Measurements from ENCODE around the gene UBE2E3.

UBE2E3 gene

DNA sequence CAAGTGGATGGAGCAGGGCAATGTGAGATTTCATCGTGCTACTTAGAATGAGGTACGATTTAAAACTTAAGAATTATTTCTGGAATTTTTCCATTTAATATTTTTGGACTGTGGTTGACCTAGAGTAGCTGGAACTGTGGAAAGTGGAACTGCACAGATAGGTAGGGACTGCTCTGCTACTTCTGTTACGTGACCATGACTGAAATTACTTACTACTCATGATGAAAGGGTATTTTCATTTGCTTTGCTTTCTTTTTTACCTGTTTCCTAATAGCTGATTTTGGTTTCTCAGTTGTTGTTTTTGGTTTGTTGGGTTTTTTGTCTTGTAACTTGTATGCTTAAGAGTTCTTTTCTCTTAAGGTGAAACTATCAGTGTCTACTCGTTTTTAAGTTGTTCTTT is 11.4 kb downstream of the UBE2E3 start:
- H3K9me3 ChIP-seq (ENCODE audit: control insufficient read depth, insufficient read depth, low read length) = no peaks in the 10 kb centered on the region
- no peaks in the 10 kb centered on the region for H3K27me3 ChIP-seq (ENCODE audit: control insufficient read depth, insufficient read depth, low read length)
- 0 out of 2 replicates have a peak, but pooled peaks cover 2% of the 10 kb centered on the region for H3K4me1 ChIP-seq (ENCODE audit: control insufficient read depth, insufficient read depth, low read length)
- H3K4me3 ChIP-seq (ENCODE audit: low read length) = no peak overlapping the region
- no peak for DNase-seq (ENCODE audit: low read depth, low spot score)
- no CpG with 5 or more reads among the region's 4 CpGs for WGBS (ENCODE audit: insufficient coverage, insufficient read length)
- no peaks in the 10 kb centered on the region for H3K36me3 ChIP-seq (ENCODE audit: control insufficient read depth, insufficient read depth, low read length)
- H3K27ac ChIP-seq (ENCODE audit: low read length) = no peak overlapping the region

DNA sequence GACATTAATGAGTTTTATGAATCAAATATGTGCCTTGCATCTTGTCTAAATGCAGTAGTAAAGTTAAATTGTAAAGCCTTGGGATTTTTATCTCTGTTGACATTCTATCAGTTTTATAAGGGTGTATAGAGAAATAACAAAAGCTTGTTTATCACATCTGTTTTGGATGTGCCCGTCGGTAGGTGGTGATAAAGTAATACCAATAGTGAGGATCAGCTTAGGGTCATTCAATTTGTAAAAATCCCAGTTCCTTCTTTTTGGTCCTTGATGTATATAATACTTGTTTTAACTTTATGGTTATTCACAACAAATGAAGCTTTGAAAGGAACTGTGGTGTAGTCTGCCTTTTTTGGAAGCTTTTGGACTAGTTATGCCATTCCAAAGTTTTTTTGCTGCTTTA is 12.6 kb downstream of the UBE2E3 start:
- no CpG with 5 or more reads among the region's 2 CpGs for WGBS (ENCODE audit: insufficient coverage, insufficient read length)
- H3K27me3 ChIP-seq (ENCODE audit: control insufficient read depth, insufficient read depth, low read length) = no peaks in the 10 kb centered on the region
- 0 out of 2 replicates have a peak, but pooled peaks cover 2% of the 10 kb centered on the region for H3K4me1 ChIP-seq (ENCODE audit: control insufficient read depth, insufficient read depth, low read length)
- no peak overlapping the region for H3K27ac ChIP-seq (ENCODE audit: low read length)
- H3K4me3 ChIP-seq (ENCODE audit: low read length) = no peak overlapping the region
- no peaks in the 10 kb centered on the region for H3K9me3 ChIP-seq (ENCODE audit: control insufficient read depth, insufficient read depth, low read length)
- no peaks in the 10 kb centered on the region for H3K36me3 ChIP-seq (ENCODE audit: control insufficient read depth, insufficient read depth, low read length)
- no peak for DNase-seq (ENCODE audit: low read depth, low spot score)

DNA sequence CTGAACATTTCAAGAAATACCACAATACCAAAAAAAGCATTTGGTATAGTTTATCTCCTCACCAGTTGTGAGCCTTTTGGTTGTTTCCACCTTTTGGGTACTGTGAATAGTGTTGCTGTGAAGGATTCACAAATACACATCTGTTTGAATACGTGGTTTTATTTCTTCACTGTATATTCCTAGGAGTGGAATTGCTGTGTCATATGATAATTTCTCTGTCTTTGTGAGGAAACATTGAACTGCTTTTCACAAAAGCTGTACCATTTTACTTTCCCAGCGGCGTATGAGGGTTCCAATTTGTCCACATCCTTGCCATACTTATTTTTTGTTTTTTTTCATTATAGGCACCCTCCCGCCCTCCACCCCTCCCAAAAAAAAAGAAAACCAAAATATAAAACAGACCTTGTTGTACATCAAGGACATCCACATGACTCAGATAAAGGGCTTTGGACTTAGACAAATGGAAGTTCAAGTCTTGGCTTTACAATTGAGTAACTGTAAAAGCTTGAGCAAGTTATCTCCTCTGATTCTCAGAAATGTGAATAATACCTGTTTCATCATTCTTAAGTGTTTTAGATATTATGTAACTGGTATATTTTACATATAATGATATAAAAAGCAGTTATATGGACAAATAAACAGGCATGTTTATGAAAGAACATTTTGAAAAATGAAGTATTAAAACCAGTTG is 19.0 kb downstream of the UBE2E3 start:
- Histone ChIP-seq H3K27ac (ENCODE audit: low read length) (no peak overlapping the region), H3K4me1 (ENCODE audit: control insufficient read depth, insufficient read depth, low read length) (peaks cover 3% of the 10 kb centered on the region; the same call in 1 of the 2 replicates), H3K27me3 (ENCODE audit: control insufficient read depth, insufficient read depth, low read length) (no peaks in the 10 kb centered on the region), H3K36me3 (ENCODE audit: control insufficient read depth, insufficient read depth, low read length) (no peaks in the 10 kb centered on the region), H3K4me3 (ENCODE audit: low read length) (no peak overlapping the region), H3K9me3 (ENCODE audit: control insufficient read depth, insufficient read depth, low read length) (no peaks in the 10 kb centered on the region)
- DNase-seq (ENCODE audit: low read depth, low spot score) = no peak
- no CpG with 5 or more reads among the region's 4 CpGs for WGBS (ENCODE audit: insufficient coverage, insufficient read length)

DNA sequence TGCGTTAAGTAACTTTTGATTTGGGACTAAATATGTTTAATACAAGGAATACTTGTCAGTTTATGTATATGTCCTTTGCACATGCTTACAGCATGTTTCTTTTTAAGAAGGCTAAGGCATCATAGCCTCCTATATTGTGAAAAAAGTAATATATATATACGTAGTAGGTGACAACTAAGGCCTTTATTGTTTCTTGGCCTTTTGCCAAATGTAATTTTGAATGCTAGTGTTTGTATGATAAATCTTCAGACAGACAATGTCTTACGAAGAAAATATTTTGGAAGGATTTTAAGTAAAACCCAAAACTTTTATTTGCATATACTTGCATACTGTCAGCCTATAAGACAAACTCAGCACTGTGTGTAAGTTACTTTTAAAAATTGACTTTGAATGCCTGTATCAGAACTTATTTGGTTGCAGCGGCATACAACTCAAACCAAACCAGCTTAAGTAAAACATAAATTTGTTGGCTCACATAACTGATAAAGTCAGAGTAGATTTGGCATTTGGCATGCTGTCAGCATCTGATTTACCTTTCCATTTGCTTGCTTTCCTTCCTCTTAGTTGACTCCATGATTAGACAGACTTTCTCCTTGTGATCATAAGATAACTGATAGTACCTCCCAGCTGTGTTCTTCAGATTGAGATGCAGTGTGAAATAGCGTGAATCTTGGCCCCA is 24.4 kb downstream of the UBE2E3 start:
- Histone ChIP-seq H3K4me1 (ENCODE audit: control insufficient read depth, insufficient read depth, low read length) (peaks cover 2% of the 10 kb centered on the region), H3K27ac (ENCODE audit: low read length) (no peak overlapping the region), H3K9me3 (ENCODE audit: control insufficient read depth, insufficient read depth, low read length) (no peaks in the 10 kb centered on the region), H3K36me3 (ENCODE audit: control insufficient read depth, insufficient read depth, low read length) (no peaks in the 10 kb centered on the region), H3K27me3 (ENCODE audit: control insufficient read depth, insufficient read depth, low read length) (no peaks in the 10 kb centered on the region), H3K4me3 (ENCODE audit: low read length) (no peak overlapping the region)
- no peak for DNase-seq (ENCODE audit: low read depth, low spot score)
- WGBS (ENCODE audit: insufficient coverage, insufficient read length) = no CpG with 5 or more reads among the region's 5 CpGs

DNA sequence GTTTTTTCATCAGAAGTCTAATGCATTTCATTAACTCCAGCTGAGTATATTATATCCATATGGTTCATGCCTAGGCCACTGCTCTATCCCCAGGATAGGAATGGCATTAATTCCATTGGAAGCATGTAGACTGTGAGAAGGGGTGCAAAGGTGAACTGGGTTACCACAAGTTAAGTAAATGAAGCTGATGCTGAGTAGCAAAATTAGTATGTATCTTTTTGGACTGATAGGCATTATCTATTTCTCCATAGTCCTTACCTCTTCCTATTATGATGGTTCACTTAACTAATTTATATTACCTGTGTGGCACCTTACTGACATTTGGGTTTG is 24.9 kb downstream of the UBE2E3 start:
- H3K27me3 ChIP-seq (ENCODE audit: control insufficient read depth, insufficient read depth, low read length) = no peaks in the 10 kb centered on the region
- H3K27ac ChIP-seq (ENCODE audit: low read length) = no peak overlapping the region
- H3K9me3 ChIP-seq (ENCODE audit: control insufficient read depth, insufficient read depth, low read length) = no peaks in the 10 kb centered on the region
- H3K4me3 ChIP-seq (ENCODE audit: low read length) = no peak overlapping the region
- no peak for DNase-seq (ENCODE audit: low read depth, low spot score)
- peaks cover 2% of the 10 kb centered on the region for H3K4me1 ChIP-seq (ENCODE audit: control insufficient read depth, insufficient read depth, low read length)
- no peaks in the 10 kb centered on the region for H3K36me3 ChIP-seq (ENCODE audit: control insufficient read depth, insufficient read depth, low read length)

DNA sequence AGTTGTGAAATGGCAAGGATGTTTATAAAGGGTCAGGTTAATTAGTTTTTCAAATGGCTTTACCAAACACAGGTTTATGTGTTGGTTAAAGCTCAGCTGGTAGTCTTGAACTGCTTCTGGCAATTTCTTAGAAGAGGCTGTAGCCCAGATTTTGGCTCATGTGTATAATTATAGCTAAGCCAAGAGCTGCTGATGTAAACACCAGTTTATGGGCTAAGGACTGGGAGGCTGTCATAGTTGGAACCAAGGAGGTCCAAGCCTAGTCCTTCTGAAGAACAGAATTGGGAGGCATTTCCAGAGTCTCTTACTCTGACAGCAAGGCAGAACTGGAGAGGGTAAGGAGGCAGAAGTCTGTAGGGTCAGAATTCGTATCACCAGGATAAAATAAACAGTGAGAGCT is 25.4 kb downstream of the UBE2E3 start:
- H3K4me1 ChIP-seq (ENCODE audit: control insufficient read depth, insufficient read depth, low read length) = peaks cover 2% of the 10 kb centered on the region
- no peak overlapping the region for H3K27ac ChIP-seq (ENCODE audit: low read length)
- H3K4me3 ChIP-seq (ENCODE audit: low read length) = no peak overlapping the region
- WGBS (ENCODE audit: insufficient coverage, insufficient read length) = no CpG with 5 or more reads among the region's 1 CpG
- no peaks in the 10 kb centered on the region for H3K36me3 ChIP-seq (ENCODE audit: control insufficient read depth, insufficient read depth, low read length)
- H3K9me3 ChIP-seq (ENCODE audit: control insufficient read depth, insufficient read depth, low read length) = no peaks in the 10 kb centered on the region
- DNase-seq (ENCODE audit: low read depth, low spot score) = no peak
- no peaks in the 10 kb centered on the region for H3K27me3 ChIP-seq (ENCODE audit: control insufficient read depth, insufficient read depth, low read length)

DNA sequence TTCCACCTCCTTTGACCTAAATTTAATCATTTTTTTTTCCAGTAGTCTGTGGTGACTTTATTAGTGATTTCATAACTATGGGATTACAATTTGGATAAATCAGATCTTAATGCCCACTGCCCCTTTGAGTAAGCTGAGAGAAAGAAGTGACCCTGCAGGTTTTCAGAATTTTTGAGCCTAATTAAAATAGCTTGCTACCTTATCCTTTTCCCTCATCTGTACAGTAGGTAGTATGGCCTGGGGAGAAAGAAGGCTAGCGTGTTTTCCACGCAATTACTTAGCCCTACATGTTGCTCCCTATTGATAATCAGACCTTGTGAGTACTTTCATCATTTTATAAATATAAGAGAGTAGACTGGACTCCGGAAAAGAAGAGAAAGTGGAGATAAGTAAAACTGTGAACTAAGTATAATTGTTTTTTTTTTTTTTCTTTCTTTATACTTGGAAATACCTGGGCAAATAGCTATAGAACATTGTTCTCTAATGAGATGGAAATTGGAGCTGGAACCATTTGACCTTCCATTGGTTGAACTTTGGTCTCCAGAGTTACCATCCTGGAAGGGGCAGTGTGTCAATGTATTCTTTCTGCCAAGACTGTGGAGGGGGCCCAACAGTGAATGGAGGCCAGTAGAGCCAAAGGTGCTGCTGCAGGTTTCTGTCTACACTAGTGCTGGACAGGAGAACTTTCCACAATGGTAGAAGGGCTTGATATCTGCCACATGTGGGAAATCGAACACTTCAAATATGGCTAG is 26.9 kb downstream of the UBE2E3 start:
- no peaks in the 10 kb centered on the region for H3K9me3 ChIP-seq (ENCODE audit: control insufficient read depth, insufficient read depth, low read length)
- H3K27me3 ChIP-seq (ENCODE audit: control insufficient read depth, insufficient read depth, low read length) = no peaks in the 10 kb centered on the region
- peaks cover 2% of the 10 kb centered on the region for H3K4me1 ChIP-seq (ENCODE audit: control insufficient read depth, insufficient read depth, low read length)
- no peak for DNase-seq (ENCODE audit: low read depth, low spot score)
- WGBS (ENCODE audit: insufficient coverage, insufficient read length) = no CpG with 5 or more reads among the region's 4 CpGs
- H3K36me3 ChIP-seq (ENCODE audit: control insufficient read depth, insufficient read depth, low read length) = no peaks in the 10 kb centered on the region
- H3K4me3 ChIP-seq (ENCODE audit: low read length) = no peak overlapping the region
- H3K27ac ChIP-seq (ENCODE audit: low read length) = no peak overlapping the region

DNA sequence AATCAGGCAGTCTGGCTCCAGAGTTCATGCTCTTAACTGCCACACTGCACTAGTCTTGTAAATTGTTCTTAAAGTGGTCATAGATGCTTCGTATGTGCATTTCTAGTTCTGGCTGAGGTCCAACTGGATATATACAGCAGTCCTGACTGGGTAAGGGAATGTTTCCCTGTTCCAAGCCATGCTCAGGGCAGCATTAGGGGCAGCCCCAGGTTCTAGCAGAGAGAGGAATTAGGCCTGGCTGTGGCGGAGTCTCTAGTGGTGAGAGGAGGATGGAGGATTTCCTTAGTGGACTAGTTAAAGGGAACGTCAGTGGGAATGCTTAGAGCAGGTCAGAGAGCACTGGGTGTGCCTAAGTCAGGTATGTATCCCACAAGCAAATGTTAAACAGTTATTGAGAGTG is 28.0 kb downstream of the UBE2E3 start:
- WGBS (ENCODE audit: insufficient coverage, insufficient read length) = no CpG with 5 or more reads among the region's 3 CpGs
- no peaks in the 10 kb centered on the region for H3K9me3 ChIP-seq (ENCODE audit: control insufficient read depth, insufficient read depth, low read length)
- H3K27ac ChIP-seq (ENCODE audit: low read length) = no peak overlapping the region
- peaks cover 2% of the 10 kb centered on the region for H3K4me1 ChIP-seq (ENCODE audit: control insufficient read depth, insufficient read depth, low read length)
- H3K27me3 ChIP-seq (ENCODE audit: control insufficient read depth, insufficient read depth, low read length) = no peaks in the 10 kb centered on the region
- H3K4me3 ChIP-seq (ENCODE audit: low read length) = no peak overlapping the region
- DNase-seq (ENCODE audit: low read depth, low spot score) = no peak
- no peaks in the 10 kb centered on the region for H3K36me3 ChIP-seq (ENCODE audit: control insufficient read depth, insufficient read depth, low read length)

DNA sequence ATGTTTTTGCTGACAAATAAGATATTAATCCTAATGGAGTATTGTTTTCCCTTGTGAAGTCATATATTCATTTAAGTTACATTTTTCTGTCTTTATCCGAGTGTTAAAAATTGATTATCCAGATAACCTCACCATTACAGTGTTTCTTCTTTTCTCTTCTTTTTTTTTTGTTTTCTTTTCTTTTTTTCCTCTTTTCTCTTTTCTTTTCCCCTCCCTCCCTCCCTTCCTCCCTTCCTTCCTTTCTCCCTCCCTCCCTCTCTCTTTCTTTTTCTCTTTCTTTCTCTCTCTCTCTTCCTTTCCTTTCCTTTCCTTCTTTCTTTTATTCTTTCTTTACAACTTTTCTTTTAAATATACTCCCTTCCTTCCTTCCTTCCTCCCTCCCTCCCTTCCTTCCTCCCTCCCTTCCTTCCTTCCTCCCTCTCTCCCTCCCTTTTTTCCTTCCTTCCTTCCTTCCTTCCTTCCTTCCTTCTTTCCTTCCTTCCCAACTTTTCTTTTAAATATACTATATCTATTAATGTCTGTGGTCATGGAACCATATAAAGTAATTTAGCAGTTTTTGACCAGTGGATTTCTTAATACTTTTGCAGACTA is 40.9 kb downstream of the UBE2E3 start:
- Histone ChIP-seq H3K27me3 (ENCODE audit: control insufficient read depth, insufficient read depth, low read length) (no peaks in the 10 kb centered on the region), H3K36me3 (ENCODE audit: control insufficient read depth, insufficient read depth, low read length) (no peaks in the 10 kb centered on the region), H3K27ac (ENCODE audit: low read length) (no peak overlapping the region), H3K4me1 (ENCODE audit: control insufficient read depth, insufficient read depth, low read length) (no peaks in the 10 kb centered on the region), H3K4me3 (ENCODE audit: low read length) (no peak overlapping the region), H3K9me3 (ENCODE audit: control insufficient read depth, insufficient read depth, low read length) (no peaks in the 10 kb centered on the region)
- no CpG with 5 or more reads among the region's 1 CpG for WGBS (ENCODE audit: insufficient coverage, insufficient read length)
- DNase-seq (ENCODE audit: low read depth, low spot score) = no peak

DNA sequence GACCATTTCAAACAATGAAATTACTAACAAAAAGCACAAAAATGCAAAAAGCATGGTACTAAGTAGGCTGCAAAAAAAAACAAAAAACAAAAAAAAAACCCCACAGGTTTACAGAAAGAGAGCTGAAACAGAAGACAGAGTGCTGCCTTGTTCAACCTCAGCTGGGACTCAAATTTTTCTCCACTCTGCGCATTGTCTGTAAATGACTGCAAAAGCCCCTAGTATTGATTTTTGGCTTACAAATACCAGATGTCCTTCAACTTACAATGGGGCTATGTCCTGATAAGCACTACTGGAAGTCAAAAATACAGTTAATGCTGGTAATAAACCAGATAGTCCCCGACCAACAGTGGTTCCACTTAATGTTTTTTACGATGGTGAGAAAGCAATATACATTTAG is 42.2 kb downstream of the UBE2E3 start:
- no peak for DNase-seq (ENCODE audit: low read depth, low spot score)
- Histone ChIP-seq H3K4me1 (ENCODE audit: control insufficient read depth, insufficient read depth, low read length) (no peaks in the 10 kb centered on the region), H3K27me3 (ENCODE audit: control insufficient read depth, insufficient read depth, low read length) (no peaks in the 10 kb centered on the region), H3K4me3 (ENCODE audit: low read length) (no peak overlapping the region), H3K9me3 (ENCODE audit: control insufficient read depth, insufficient read depth, low read length) (no peaks in the 10 kb centered on the region), H3K36me3 (ENCODE audit: control insufficient read depth, insufficient read depth, low read length) (no peaks in the 10 kb centered on the region), H3K27ac (ENCODE audit: low read length) (no peak overlapping the region)
- no CpG with 5 or more reads among the region's 3 CpGs for WGBS (ENCODE audit: insufficient coverage, insufficient read length)

Data from iPS DF 6.9 (cell line).